BJ (cell line): ENCODE results near the gene UBR2. TPM values are rescaled to one million over a fixed set of nuclear protein-coding genes. Genes with fewer than 3 reads are reported as not detected.
A peak's percentile ranks its signal among the peaks of the same experiment; 100 is the strongest.
"Not testable (repeated sequence)": the region's sequence is repeated elsewhere in the genome, so short reads cannot be mapped to it uniquely, and the experiment has no call there.

ENCODE experiments used
- CTCF ChIA-PET: fragments of 350-600 bp; formaldehyde crosslinking; extraction: SDS; loops from one replicate; lab custom pipeline; 2021; ENCODE audit warnings: antibody characterized with exemption, inconsistent platforms; lab: Yijun Ruan, JAX
- POLR2A ChIA-PET: fragments of 300-600 bp; sonication (Branson Sonifier 250); formaldehyde crosslinking; extraction: SDS; loops from one replicate; lab custom pipeline; 2021; ENCODE audit warnings: antibody characterized with exemption; lab: Charles Lee
- DNase-seq: peaks from one replicate; pipeline ENCODE4 v3.0.0-alpha.2; 2011; ENCODE audit warnings: low read depth
- H3K27me3 ChIP-seq: 2 replicates; pipeline ENCODE4 v1.6.0; 2011; ENCODE audit warnings: low read length; ENCODE audit not compliant: control insufficient read depth, insufficient read depth
- H3K36me3 ChIP-seq: 2 replicates; pipeline ENCODE4 v1.5.1; 2011; ENCODE audit warnings: low read length; ENCODE audit not compliant: control insufficient read depth, insufficient read depth
- H3K4me3 ChIP-seq: 2 replicates; pipeline ENCODE4 v1.5.1; 2011; ENCODE audit warnings: low read depth, mild to moderate bottlenecking, control low read depth, low read length
- CTCF ChIP-seq: IDR thresholded peaks from 2 replicates; pipeline ENCODE4 v1.5.1; 2011; ENCODE audit warnings: low read depth, mild to moderate bottlenecking, control low read depth, inconsistent platforms, low read length, moderate library complexity; ENCODE audit not compliant: insufficient read depth
- polyA plus RNA-seq: library from polyadenylated mRNA; depleted of rRNA; stranded (reverse); fragments of >200 nt; gene quantifications from 2 replicates; pipeline ENCODE4 v1.2.3, GENCODE V29; 2011

Gene UBR2
- polyA plus RNA-seq, 1 experiment = 9.8 TPM

DNA sequence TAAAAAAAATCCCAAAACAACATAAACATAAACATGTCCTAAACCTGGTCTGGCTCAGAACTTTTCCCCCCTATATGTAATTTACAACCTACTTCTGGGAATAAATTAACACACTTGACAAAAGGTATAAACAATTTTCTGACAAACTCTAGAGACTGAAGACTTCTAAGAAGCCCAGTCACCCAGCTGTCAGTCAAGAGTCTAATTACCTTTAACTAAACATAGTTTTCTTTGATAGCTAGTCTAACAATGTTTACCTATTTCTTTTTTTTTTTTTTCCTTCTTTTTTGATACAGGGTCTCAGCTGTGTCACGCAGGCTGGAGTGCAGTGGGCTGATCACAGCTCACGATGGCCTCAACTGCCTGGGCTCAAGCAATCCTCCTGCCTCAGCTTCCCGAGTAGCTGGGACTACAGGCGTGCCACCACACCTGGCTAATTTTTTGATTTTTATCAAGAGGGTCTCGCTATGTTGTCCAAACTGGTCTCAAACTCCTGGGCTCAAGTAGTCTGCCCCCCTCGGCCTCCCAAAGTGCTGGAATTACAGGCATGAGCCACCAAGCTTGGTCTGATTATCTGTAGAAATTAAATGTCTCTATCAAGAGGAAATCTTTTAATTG lies 932 bp upstream of the UBR2 start:
- ChIA-PET CTCF (interaction anchor here (1.6 to 5.8 kb wide), 2 partner anchors 11 to 15 kb away, joined by 4 to 39 read pairs; no protein-coding TSS in a partner anchor), POLR2A (interaction anchor here (0.9 kb wide), 1 partner anchor 16 kb away, joined by 3 read pairs; no protein-coding TSS in a partner anchor)
- Histone ChIP-seq H3K27me3 (no peaks in the 10 kb centered on the region), H3K36me3 (no peaks in the 10 kb centered on the region), H3K4me3 (no peak overlapping the region)
- DNase-seq = no peak
- no peak for TF ChIP-seq CTCF

GRCh38 chr6:42564506-42564825 lies 637 bp downstream of the UBR2 start:
- Histone ChIP-seq H3K4me3 (peak overlapping the region; percentile 95), H3K36me3 (no peaks in the 10 kb centered on the region), H3K27me3 (no peaks in the 10 kb centered on the region)
- ChIA-PET CTCF (interaction anchor here (0.7 to 5.8 kb wide), 7 partner anchors 17 to 337 kb away, joined by 3 to 39 read pairs (median 4); no protein-coding TSS in a partner anchor), POLR2A (no interaction called here)
- no peak for DNase-seq
- TF ChIP-seq CTCF = no peak

GRCh38 chr6:42565823-42566613 lies 2.2 kb downstream of the UBR2 start:
- CTCF ChIA-PET = interaction anchor here (1.3 to 5.8 kb wide), 5 partner anchors 18 to 161 kb away, joined by 3 to 39 read pairs (median 4); no protein-coding TSS in a partner anchor
- no peak for TF ChIP-seq CTCF
- DNase-seq = no peak
- Histone ChIP-seq H3K27me3 (no peaks in the 10 kb centered on the region), H3K36me3 (no peaks in the 10 kb centered on the region), H3K4me3 (peak overlapping the region; percentile 95)
- POLR2A ChIA-PET = interaction anchor here (0.6 kb wide), 1 partner anchor 15 kb away, joined by 4 read pairs; no protein-coding TSS in a partner anchor

DNA sequence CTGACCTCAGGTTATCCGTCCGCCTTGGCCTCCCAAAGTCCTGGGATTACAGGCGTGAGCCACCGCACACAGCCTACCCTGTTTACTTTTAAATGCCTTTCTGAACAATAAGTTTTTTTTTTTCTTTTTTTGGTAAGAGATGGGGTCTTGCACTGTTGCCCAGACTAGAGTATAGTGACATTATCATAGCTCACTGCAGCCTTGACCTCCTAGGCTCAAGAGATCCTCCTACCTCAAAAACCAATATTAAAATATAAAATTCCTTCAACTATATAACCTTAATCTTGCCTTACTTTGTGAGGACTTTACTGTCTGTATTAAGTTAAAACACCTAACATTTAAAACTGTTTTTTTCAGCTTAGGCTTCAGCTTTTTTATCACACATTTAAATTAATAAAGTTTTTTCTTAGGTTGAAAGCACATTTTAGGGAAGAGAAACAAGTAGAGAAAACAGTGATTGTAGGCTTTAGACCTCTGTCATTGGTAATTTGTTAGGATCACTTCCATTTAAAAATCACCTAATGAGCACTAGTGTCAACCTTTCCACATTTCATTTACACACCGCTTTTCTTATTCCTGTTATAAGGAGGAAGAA lies 2.9 kb downstream of the UBR2 start:
- Histone ChIP-seq H3K4me3 (no peak overlapping the region), H3K27me3 (no peaks in the 10 kb centered on the region), H3K36me3 (no peaks in the 10 kb centered on the region)
- ChIA-PET POLR2A (no interaction called here), CTCF (interaction anchor here (1.0 to 2.4 kb wide), 4 partner anchors 19 to 160 kb away, joined by 3 to 8 read pairs (median 4); no protein-coding TSS in a partner anchor)
- no peak for TF ChIP-seq CTCF
- DNase-seq = no peak

DNA sequence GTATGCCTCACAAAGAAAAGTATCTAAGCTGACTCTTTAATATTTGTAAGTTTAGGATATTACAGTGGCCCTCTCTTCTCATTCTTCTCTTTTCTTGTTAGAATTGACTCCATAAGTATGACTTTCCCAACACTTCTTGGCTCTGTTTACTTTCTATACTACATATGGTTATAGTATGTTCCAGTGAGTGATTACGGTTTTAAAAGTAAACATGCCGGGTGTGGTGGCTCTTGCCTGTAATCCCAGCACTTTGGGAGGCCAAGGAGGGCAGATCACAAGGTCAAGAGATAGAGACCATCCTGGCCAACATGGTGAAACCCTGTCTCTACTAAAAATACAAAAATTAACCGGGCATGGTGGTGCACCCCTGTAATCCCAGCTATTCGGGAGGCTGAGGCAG lies 3.4 kb downstream of the UBR2 start:
- H3K27me3 ChIP-seq, H3K36me3 ChIP-seq, DNase-seq, POLR2A ChIA-PET, H3K4me3 ChIP-seq: not testable (repeated sequence)
- CTCF ChIA-PET = interaction anchor here (1.0 to 2.4 kb wide), 4 partner anchors 19 to 159 kb away, joined by 3 to 8 read pairs (median 4); no protein-coding TSS in a partner anchor
